HEK293 (cell line): ENCODE measurements around the gene HOXB9.
A peak's percentile ranks its signal among the peaks of the same experiment; 100 is the strongest.

ENCODE experiments used
- ATF2 ChIP-seq: fragments of 450-650 bp; formaldehyde crosslinking; IDR thresholded peaks from 2 replicates; pipeline ENCODE4 v1.5.1; 2016; ENCODE audit warnings: missing biosample characterization, missing genetic modification characterization, low read depth
- ELK4 ChIP-seq: IDR thresholded peaks from 2 replicates; pipeline ENCODE4 v1.6.1; 2011; ENCODE audit warnings: mild to moderate bottlenecking, low read depth, low read length, borderline replicate concordance
- GLI4 ChIP-seq: fragments of 450-650 bp; formaldehyde crosslinking; IDR thresholded peaks from 2 replicates; pipeline ENCODE4 v1.5.1; 2016; ENCODE audit warnings: missing biosample characterization, missing genetic modification characterization
- PATZ1 ChIP-seq: fragments of 450-650 bp; formaldehyde crosslinking; IDR thresholded peaks from 2 replicates; pipeline ENCODE4 v1.5.1; 2016; ENCODE audit warnings: missing biosample characterization, missing genetic modification characterization
- SP7 ChIP-seq: fragments of 450-650 bp; formaldehyde crosslinking; IDR thresholded peaks from 2 replicates; pipeline ENCODE4 v1.5.1; 2016; ENCODE audit warnings: missing biosample characterization, missing genetic modification characterization
- ZBTB1 ChIP-seq: fragments of 450-650 bp; formaldehyde crosslinking; IDR thresholded peaks from 2 replicates; pipeline ENCODE4 v1.5.1; 2016; ENCODE audit warnings: missing biosample characterization, missing genetic modification characterization
- ZNF169 ChIP-seq: fragments of 450-650 bp; formaldehyde crosslinking; IDR thresholded peaks from 2 replicates; pipeline ENCODE4 v1.5.1; 2016; ENCODE audit warnings: missing biosample characterization, missing genetic modification characterization
- ZNF184 ChIP-seq: fragments of 450-650 bp; IDR thresholded peaks from 2 replicates; pipeline ENCODE4 v1.5.1; 2018; ENCODE audit warnings: missing biosample characterization, mild to moderate bottlenecking, missing genetic modification characterization
- ZNF223 ChIP-seq: fragments of 450-650 bp; formaldehyde crosslinking; IDR thresholded peaks from 2 replicates; pipeline ENCODE4 v1.5.1; 2016; ENCODE audit warnings: missing biosample characterization, missing genetic modification characterization
- ZNF24 ChIP-seq: fragments of 450-650 bp; formaldehyde crosslinking; IDR thresholded peaks from 2 replicates; pipeline ENCODE4 v1.5.1; 2016; ENCODE audit warnings: missing biosample characterization, missing genetic modification characterization
- ZNF302 ChIP-seq: fragments of 450-650 bp; formaldehyde crosslinking; IDR thresholded peaks from 2 replicates; pipeline ENCODE4 v1.5.1; 2016; ENCODE audit warnings: missing biosample characterization, missing genetic modification characterization, low read depth
- ZNF324 ChIP-seq: fragments of 450-650 bp; formaldehyde crosslinking; IDR thresholded peaks from 2 replicates; pipeline ENCODE4 v1.5.1; 2016; ENCODE audit warnings: missing biosample characterization, missing genetic modification characterization
- ZNF354C ChIP-seq: fragments of 450-650 bp; formaldehyde crosslinking; IDR thresholded peaks from 2 replicates; pipeline ENCODE4 v1.5.1; 2016; ENCODE audit warnings: missing biosample characterization, missing genetic modification characterization, low read depth, borderline replicate concordance
- ZNF404 ChIP-seq: fragments of 450-650 bp; formaldehyde crosslinking; IDR thresholded peaks from 2 replicates; pipeline ENCODE4 v1.5.1; 2017; ENCODE audit warnings: missing biosample characterization, missing genetic modification characterization
- ZNF518A ChIP-seq: fragments of 450-650 bp; formaldehyde crosslinking; conservative IDR thresholded peaks from 2 replicates; pipeline ENCODE4 v1.5.1; 2016; ENCODE audit warnings: low read depth, missing biosample characterization, missing genetic modification characterization
- ZNF530 ChIP-seq: fragments of 450-650 bp; formaldehyde crosslinking; IDR thresholded peaks from 2 replicates; pipeline ENCODE4 v1.5.1; 2016; ENCODE audit warnings: low read depth, missing biosample characterization, missing genetic modification characterization
- ZNF544 ChIP-seq: fragments of 450-650 bp; formaldehyde crosslinking; IDR thresholded peaks from 2 replicates; pipeline ENCODE4 v1.5.0; 2017; ENCODE audit warnings: missing biosample characterization, missing genetic modification characterization
- ZNF548 ChIP-seq: fragments of 450-650 bp; formaldehyde crosslinking; IDR thresholded peaks from 2 replicates; pipeline ENCODE4 v1.5.1; 2016; ENCODE audit warnings: missing biosample characterization, missing genetic modification characterization
- ZNF561 ChIP-seq: fragments of 450-650 bp; IDR thresholded peaks from 2 replicates; pipeline ENCODE4 v1.5.1; 2018; ENCODE audit warnings: missing biosample characterization, missing genetic modification characterization, borderline replicate concordance
- ZNF600 ChIP-seq: fragments of 450-650 bp; formaldehyde crosslinking; IDR thresholded peaks from 2 replicates; pipeline ENCODE4 v1.5.1; 2016; ENCODE audit warnings: missing biosample characterization, missing genetic modification characterization
- ZNF610 ChIP-seq: fragments of 450-650 bp; formaldehyde crosslinking; IDR thresholded peaks from 2 replicates; pipeline ENCODE4 v1.5.1; 2016; ENCODE audit warnings: missing biosample characterization, missing genetic modification characterization, borderline replicate concordance
- ZNF623 ChIP-seq: fragments of 450-650 bp; formaldehyde crosslinking; IDR thresholded peaks from 2 replicates; pipeline ENCODE4 v1.5.1; 2016; ENCODE audit warnings: missing biosample characterization, missing genetic modification characterization
- ZNF626 ChIP-seq: fragments of 450-650 bp; sonication (Bioruptor Pico); formaldehyde crosslinking; IDR thresholded peaks from 2 replicates; pipeline ENCODE4 v1.5.1; 2018; ENCODE audit warnings: missing biosample characterization, missing genetic modification characterization, inconsistent platforms
- ZNF747 ChIP-seq: fragments of 450-650 bp; formaldehyde crosslinking; IDR thresholded peaks from 2 replicates; pipeline ENCODE4 v1.5.1; 2016; ENCODE audit warnings: missing biosample characterization, missing genetic modification characterization
- ZNF768 ChIP-seq: fragments of 450-650 bp; formaldehyde crosslinking; IDR thresholded peaks from 2 replicates; pipeline ENCODE4 v1.5.1; 2018; ENCODE audit warnings: missing biosample characterization, mild to moderate bottlenecking, missing genetic modification characterization
- ZNF830 ChIP-seq: fragments of 450-650 bp; IDR thresholded peaks from 2 replicates; pipeline ENCODE4 v1.5.0; 2018; ENCODE audit warnings: missing biosample characterization, missing genetic modification characterization, low read depth, mild to moderate bottlenecking, moderate library complexity
- ZNF837 ChIP-seq: fragments of 450-650 bp; formaldehyde crosslinking; IDR thresholded peaks from 2 replicates; pipeline ENCODE4 v1.5.1; 2016; ENCODE audit warnings: missing biosample characterization, missing genetic modification characterization
- ZSCAN18 ChIP-seq: fragments of 450-650 bp; formaldehyde crosslinking; IDR thresholded peaks from 2 replicates; pipeline ENCODE4 v1.5.1; 2016; ENCODE audit warnings: missing biosample characterization, missing genetic modification characterization
- ZSCAN23 ChIP-seq: fragments of 450-650 bp; formaldehyde crosslinking; IDR thresholded peaks from 2 replicates; pipeline ENCODE4 v1.5.1; 2016; ENCODE audit warnings: missing biosample characterization, missing genetic modification characterization
- ZSCAN30 ChIP-seq: fragments of 450-650 bp; IDR thresholded peaks from 2 replicates; pipeline ENCODE4 v1.5.1; 2018; ENCODE audit warnings: missing biosample characterization, mild to moderate bottlenecking, missing genetic modification characterization, moderate library complexity

Gene HOXB9

GRCh38 chr17:48600244-48601098 lies 25.7 kb downstream of the HOXB9 start (continued):
- no peak for TF ChIP-seq ZNF548 (tag by site-specific recombination)
- no peak for TF ChIP-seq ZNF324 (tag by site-specific recombination)
- TF ChIP-seq ZNF169 (tag by site-specific recombination), result no peak
- TF ChIP-seq ZNF302 (tag by site-specific recombination), result no peak
- no peak for TF ChIP-seq ZNF626 (tag by site-specific recombination)
- no peak for TF ChIP-seq ZNF837 (tag by site-specific recombination)
- no peak for TF ChIP-seq ZSCAN18
- no peak for TF ChIP-seq ZNF623 (tag by site-specific recombination)
- no peak for TF ChIP-seq ATF2 (tag by site-specific recombination)
- no peak for TF ChIP-seq ZNF184 (tag by site-specific recombination)
- peak; percentile 16; the same call in 1 of the 2 replicates for TF ChIP-seq SP7 (tag by site-specific recombination)
- TF ChIP-seq ZBTB1 (tag by site-specific recombination), result no peak
- TF ChIP-seq ZNF830 (tag by site-specific recombination), result no peak
- TF ChIP-seq ZNF561 (tag by site-specific recombination), result no peak
- no peak for TF ChIP-seq ZNF404 (tag by site-specific recombination)
- TF ChIP-seq ZNF24 (tag by site-specific recombination), result no peak
- TF ChIP-seq ZNF530, result no peak
- TF ChIP-seq PATZ1 (tag by site-specific recombination), result peak; percentile 66
- TF ChIP-seq GLI4 (tag by site-specific recombination), result no peak
- peak; percentile 88 for TF ChIP-seq ZNF600 (tag by site-specific recombination)
- no peak for TF ChIP-seq ZNF518A
- no peak for TF ChIP-seq ZNF223 (tag by site-specific recombination)
- TF ChIP-seq ZNF747 (tag by site-specific recombination), result no peak
- TF ChIP-seq ZSCAN23 (tag by site-specific recombination), result no peak
- TF ChIP-seq ZNF354C (tag by site-specific recombination), result no peak
- no peak for TF ChIP-seq ELK4
- TF ChIP-seq ZNF544 (tag by site-specific recombination), result no peak
- no peak; the same call in 1 of the 2 replicates for TF ChIP-seq ZSCAN30
- TF ChIP-seq ZNF610 (tag by site-specific recombination), result no peak
- TF ChIP-seq ZNF768 (tag by site-specific recombination), result no peak
